ENCODE results near the gene RNF220.

Gene RNF220

DNA sequence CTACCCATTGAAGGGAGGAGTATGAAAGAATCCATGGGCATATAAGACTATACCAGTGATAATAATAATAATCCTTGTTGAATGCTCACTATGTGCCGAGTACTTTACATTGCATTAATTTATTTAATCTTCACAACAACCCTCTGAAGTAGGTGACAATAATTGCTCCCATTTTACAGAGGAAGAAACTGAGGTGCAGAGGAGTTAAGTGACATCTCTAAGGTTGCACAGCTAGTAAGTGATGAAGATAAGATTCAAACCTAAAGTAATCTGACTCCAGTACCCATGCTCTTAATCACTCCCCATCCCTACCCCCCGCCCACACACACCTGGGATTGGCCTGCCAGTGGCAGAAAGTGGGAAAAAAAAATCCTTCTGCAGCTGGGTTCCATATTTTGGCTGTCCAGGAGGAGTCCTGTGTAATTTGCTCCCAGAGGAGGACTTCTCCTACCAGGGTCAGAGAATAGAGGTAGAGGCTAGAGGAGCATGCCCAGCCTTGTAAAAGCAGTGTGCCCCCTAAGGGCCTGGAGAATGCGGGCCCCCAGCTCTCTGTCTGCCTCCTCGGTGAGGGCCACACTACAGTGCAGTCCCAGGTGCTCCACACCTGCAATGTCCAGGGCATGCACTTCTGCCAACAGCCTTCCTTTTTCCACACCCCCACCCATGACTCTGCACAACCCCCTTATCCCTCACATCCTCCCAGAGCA, 211.4 kb downstream of the RNF220 start:
- DNase-seq = no peak

DNA sequence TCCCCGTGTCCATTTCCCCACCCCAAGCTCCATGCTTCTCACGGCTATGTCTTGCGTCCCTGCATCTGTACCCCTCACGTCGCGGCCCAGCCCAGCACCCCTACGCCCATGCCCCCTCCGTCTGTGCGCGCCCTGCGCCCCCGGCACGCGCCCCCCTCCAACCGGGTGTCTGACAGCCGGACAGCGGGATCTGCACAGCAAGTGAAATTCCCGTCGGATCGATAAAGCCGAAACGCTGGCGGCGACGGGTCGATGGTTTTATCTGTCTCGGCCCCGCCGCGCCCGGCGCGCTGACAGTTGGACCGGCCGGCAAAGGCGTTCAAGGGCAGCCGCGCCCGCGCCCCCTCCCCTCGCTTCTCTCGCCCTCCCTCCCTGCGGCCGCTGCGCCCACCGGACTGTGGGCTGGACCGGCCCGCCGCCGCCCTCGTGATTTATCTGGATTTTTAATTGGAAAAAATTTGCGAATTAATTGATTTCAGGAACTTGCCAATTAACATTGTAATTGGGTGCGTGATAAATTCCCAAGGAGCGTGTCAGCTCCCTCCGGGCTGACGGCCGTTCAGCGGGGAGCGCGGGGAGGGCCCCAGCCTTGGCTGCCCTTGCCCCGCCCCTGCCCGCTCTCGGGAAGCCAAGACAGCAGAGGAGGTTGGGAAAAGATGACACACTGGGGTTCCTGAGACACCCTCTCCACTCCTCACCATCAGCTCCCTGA, 212.1 kb downstream of the RNF220 start:
- no peak for DNase-seq

DNA sequence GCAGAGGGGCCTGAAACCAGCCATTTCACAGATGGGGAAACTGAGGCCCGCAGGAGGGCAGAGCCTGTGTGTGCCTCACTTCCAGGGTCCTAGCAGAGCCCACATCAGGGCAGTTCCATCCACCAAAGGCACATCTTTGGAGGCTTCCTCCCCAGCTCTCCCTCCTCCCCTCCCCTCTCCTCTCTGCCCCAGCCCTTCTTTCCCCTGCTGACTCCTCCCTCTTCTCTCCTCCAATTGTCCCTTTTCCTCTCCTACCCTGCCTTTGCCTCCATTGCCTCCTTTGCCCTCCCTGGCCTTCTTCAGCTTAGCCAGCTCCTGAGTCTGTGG, 212.6 kb downstream of the RNF220 start:
- no peak for DNase-seq

DNA sequence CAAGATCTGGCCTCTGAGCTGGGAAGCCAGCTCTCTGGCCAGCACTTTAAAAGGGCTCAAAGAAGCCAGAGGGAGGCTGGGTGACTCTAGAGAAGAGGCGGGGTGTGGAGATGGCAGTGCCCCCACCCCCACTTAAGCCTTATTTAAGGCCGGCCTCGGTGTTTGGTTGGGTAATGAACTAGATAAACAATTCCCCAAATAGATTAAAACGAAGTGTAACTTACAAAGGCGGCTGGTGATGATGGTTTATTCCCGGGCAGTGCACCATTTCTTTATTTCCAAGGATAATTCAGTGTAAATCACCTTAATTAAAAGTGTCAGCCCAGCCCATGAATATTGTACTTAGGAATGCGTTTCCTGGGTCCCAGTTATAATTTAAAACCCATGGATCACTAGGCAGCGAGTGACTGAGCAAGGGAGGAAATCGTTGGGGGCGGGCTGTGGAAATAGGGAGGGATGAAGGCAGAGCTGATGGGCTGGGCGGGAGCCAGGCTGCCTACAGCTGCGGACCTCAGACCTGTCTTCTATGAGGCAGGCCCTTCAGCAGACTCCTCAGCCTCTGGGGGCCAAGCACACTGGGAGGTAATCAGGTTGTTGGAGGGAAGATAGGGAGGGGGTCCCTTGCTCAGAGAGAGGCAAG, 214.3 kb downstream of the RNF220 start:
- no peak for DNase-seq

DNA sequence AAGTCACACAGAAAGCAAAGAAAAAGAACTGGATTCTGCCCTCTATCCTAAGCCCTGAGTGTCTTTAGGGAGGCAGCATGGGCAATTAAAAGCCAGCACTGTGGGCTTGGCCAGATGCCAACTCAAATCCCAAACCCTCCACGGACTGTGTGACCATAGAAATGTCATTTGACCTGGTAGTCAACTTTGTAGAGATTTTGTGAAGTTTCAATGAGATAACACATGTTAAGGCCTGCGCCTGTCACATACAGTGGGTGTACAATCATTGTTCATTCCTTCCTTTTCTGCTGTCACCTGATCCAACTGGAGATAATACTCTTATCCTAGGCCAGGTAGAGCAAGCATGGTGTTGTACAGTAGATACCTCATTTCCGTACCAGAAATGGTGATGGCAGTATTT, 215.0 kb downstream of the RNF220 start:
- DNase-seq = no peak

DNA sequence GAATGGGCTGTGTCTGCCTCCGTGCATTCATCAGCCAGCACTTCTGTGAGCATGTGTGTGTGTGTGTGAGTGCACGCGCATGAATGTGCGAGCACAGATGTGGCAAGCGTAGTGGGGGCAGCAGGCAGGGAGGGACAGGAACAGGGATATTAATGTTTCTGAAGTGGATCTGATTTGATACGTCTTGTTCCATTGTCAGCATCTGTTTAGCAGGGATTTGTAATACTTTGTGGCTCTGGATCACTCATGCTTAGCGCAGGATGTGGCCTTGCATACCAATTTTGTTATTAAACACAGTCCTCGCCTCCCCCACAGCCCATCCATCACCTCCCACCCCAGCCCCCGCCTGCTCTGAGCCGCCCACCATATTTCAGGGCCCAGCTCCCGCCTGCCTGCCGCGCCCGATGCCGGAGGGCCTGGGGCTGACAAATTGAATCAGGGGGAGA, 216.8 kb downstream of the RNF220 start:
- no peak for DNase-seq

DNA sequence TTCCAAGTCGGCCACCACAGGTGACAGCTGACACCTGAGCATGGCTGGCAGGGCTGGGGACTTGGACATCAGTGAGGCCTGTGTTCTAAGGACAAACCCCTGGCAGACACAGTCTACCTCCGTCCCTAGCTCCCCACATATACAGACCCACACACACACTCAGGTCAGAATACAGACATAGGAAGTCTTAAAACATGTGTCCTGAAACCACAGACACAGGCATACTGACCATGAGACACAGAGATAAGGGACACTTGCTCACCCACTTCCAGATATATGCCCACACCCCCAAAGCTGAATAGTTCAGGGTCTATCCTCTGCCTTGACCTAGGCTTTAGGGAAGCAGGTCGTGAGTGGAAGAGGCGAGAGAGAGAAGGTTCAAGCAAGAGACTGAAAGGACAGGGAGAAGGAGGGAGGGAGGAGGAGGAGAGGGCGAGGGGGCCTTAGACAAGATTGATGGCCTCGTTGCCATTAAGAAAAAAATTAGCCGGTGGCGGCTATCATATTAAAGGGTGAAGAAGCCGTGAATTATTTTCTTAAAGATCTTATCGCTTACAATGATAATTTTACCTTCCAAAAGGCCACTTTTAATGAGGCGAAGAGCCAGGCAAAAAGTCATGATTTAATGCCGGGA, 219.3 kb downstream of the RNF220 start:
- DNase-seq = no peak

DNA sequence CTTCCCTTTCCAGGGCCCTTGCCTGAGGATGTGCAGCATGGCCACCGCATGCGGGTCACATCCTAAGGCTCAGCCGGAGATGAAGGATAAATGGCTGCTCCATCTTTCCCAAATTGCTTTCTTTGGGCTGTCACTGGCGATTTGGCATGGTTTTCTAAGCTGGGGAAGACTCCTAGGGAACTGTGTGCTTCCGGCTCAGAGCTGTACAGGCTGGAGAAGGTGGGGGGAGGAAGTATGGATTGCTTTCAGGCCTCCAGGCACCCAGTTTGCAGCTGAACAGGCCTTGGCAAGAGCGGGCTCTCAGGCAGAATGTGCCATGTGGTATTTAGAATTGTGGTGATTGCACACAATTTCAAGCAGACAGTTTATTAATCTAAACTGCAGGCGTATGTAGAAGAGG, 220.3 kb downstream of the RNF220 start:
- DNase-seq = no peak

DNA sequence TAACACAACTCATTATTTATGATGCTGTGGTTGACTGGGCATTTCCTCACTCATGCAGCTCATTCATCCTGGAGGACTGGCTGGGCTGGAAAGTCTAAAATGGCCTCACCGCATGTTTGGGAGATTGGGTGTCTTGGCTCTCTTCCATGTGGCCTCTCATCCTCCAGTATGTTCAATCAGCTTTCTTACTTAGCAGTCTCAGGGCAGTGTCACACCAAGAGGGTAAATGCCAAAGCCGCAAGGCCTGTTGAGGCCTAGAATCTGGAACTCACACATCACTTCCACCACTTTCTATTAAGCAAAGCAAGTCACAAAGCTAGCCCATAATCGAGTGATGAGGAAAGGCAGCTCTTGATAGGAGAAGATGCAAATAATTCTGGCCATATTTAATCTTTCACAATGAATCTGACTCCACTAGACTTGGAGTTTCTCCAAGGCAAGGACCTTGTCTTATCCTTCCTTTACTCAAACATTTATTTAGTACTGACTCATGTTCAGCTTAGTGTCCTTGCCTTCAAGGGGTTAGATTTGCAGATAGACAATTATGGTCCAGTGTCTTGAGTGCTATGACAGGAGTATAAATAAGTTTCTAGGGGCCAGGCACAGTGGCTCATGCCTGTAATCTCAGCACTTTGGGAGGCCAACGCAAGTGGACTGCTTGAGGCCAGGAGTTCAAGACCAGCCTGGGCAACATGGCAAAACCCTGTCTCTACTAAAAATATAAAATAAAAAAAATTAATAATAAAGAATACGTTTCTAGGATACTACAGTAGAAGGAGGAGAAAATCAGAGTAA, 224.1 kb downstream of the RNF220 start:
- no peak for DNase-seq

DNA sequence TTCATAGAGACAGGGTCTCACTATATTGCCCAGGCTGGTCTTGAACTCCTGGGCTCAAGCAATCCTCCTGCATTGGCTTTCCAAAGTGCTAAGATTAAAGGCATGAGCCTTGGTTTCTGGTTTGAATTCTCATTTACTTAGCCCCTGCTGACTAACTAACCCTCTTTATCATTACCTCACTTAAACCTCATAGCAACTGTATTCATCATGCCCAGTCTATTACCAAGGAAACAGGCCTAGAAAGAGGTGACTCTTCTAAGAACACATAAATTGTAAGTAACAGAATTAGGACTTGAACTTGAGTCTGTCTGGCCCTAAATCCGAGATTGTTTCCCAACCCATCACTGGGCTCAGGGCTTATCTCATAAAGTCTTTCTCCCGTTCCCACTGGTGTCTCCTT, 225.1 kb downstream of the RNF220 start:
- DNase-seq = no peak

DNA sequence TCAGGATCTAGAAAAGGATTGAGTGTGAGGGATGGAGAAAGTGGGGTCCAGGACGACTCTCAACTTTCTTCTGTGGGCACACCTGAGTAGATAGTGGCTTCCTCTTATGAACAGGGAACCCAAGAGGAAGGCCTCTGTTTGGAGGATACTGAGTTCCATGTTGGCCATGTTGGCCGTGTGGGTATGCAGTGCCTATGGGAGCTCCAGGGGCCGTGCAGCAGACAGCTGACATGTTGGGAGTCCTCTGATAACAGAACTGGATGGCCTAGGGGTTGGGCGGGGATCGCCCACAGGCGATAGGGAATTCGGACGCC, 226.2 kb downstream of the RNF220 start:
- no peak for DNase-seq

DNA sequence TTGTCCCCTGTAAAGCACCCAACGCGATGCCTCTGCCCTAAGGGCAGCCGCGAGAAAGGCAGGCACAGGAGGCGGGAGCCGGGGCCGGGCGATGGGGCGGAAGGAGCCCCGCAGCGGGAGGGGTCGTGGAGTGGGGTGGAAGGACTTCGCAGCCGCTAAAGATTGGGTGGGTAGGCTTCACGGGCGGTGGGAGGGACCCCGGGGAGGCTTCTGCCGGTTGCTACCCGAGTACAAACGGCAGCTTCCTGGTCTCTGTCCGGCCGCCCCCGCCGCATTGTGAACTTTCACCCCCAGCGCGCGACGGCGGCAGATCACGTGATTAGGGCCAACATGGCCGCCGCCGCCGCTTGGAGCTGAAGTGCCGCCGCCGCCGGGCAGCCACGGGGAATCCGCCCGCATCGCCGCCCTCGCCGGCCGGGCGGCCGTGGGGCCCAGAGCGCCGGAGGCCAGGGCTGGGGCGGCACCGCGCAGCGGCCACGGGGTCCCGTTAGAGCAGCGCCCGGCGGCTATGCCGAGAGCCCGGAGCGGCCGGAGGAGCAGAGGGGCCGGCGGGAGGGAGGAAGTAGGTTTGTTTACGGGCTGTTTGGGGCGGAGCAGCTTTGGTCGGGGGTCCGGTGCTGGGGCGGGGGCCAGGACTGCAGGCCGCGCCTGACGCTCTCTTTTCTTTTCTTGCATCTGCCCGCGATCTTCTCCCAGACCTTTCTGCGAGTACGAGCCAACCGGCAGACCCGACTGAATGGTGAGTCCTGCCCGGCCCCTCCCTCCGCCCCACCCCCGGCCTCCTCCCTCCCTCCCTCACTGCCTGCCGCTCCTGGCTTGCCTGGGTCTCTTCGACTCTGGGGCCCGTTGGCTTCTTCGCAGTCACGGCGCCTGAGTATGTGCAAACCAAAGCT, 226.8 kb downstream of the RNF220 start:
- DNase-seq = peak; percentile 22 to 88 (median 74)

DNA sequence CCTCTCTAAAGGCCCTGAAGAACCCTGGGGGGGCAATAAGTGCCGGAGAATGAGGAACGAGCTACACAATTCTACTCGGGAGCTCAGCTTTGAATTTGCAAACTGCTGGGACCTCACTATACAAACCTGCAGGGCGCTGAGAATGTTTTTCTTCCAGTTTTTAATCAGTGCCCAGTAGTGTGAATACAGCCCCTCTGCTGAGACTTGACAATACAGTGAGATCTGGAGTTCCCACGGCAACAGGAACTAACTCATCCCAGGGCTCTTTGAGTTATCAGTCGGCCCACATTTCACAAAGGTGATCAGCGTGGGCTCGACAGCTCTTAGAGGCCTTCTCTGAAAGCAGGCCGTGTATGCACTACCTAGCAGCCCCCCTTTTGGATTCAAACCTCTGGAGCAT, 227.5 kb downstream of the RNF220 start:
- peak in 1 of 14 donors; percentile 71 for DNase-seq

DNA sequence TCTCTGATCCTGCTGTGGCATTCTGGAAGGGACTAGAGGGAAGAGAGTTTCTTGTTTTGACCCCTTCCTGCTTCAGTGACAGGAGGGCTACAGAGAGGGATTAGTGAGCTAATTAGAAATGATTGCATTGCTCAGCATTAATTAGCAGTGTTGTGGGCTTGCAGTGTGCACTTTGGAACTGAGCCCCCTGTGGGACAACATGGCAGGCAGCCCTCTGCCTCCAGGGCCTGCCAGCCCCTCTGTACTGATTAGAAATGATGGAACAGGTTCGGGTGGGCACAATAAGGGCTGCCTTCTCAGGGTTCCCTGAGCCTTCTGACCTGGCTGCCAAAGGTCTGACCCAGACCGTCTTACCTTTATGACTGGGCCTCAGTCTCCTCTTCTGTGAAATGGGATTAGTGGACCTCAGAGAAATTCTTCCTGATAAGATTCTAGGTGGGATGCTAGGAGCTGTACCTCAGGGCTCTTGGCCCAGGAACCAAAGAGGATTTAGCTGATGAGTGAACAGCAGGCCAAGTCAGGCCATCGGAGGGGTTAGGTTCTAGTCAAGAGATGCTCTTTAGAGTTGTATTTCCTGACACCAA, 229.6 kb downstream of the RNF220 start:
- DNase-seq = no peak

DNA sequence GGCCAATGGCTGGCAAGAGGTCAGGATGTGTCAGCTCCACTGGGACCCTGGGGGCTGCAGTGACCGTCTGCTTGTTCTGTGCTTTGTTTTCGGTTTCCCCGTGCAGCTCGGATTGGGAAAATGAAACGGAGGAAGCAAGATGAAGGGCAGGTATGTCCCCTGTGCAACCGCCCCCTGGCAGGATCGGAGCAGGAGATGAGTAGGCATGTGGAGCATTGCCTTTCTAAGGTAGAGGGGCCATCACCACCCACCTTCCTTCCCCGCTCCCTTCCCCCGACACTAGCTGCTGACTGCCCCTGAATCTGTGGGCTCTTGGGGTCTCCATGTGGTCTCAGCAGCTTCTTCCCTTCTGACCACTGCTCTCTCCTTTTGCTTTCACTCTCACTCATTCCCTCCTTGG, 230.4 kb downstream of the RNF220 start:
- no peak for DNase-seq

DNA sequence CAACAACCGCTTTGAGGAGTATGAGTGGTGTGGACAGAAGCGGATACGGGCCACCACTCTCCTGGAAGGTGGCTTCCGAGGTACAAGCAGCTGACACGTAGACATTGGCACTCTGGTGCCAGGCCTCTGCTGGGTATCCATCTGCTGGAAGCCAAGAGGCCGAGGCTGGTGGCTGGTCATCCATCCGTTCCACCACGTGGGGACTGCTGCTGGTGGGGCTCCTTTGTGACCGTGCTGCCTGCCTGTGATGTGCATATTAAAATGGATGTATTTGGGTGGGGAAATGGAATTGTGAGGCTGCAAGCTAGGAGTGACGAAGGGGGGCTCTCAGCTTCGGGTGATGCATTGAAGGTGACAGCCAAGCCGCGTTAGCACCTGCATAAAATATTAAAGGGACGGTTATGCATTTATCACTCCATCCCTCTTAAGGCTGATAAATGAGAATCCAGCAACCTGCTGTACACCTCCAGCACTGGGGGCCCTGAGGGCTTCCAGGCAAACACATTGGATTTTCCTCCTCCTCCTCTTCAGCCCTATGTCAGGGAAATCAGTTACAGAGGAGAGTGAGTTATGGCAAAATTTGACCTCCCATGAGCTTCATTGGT, 231.1 kb downstream of the RNF220 start:
- DNase-seq = peak in 1 of 14 donors; percentile 60

DNA sequence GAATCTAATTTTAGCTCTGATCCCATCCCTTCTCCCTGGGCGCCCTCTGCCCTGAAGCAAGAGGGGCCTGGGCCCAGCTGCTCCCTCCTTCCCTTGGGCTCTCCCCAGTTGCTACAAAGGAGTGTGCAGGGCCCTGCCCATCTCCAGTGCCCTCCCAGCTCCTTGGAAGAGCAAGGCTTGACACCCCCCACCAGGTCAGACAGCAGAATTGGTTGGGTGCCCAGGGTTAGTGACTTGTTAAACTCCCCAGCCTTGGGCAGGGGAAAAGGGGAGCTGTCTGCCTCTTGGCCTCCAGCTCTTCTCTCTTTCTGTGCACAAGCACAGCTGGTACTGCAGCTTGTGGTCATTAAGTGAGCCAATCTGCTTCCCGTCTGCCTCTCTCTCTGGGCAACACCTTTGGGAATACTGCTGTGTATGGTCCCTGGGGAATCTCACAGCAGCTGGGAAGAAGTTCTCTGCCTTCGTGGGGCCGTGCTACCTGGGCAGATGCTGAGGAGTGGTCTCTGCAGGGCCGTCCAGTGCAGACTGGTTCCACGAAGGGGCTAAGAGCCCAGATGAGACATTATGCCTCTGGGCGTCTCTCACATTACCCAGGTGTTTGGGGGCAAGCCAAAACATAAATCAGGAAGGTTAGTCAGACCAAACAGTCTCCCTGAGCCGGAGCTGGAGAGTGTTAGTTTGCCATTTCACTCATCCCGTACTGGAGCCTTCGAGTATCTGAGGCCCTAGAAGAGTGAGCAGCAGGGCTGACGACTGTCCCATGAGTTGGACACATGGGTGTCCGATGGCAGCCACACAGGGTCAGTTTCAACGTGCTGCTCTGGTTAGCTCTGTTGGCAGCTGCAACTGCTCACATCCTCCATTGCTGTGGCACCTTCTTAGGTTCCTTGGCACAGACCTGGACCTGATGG, 231.9 kb downstream of the RNF220 start:
- no peak for DNase-seq

DNA sequence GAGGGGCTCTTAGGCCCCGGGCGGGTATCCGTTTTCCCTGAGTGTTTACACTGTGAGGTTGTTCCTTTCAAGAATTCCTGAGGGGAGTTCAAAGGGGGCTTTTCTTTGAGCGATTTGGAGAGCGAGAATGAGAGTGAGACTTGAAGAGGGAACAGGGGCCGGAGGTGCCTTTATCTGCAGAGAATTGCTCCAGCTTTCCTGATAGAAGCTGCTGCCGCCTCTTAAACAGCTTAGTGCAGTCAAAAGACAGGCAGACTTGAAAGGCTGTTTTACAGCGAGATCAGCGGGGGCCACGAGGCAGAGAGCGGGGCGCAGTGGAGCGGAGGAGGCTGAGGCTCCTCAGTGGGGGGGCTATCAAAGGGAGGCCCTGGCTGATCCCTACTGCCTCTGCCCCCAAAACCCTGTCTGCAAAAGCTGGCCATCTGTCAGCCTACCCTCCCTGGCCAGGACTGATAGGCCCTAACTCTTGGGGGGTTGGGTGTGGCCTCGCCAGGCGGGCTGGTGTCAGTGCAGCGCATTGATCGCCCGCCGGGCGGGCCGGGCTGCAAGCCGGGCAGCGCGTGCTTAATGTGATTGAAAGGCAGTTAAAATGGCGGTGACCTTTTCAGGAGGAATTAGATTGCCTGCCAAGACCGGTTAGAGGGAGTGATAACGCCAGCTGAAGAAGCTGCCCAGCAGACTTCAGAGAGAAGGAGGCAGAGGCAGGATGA, 232.8 kb downstream of the RNF220 start:
- no peak for DNase-seq
